T-helper 22 cell (primary cell): ENCODE data around the gene SIRT6.
A peak's percentile ranks its signal among the peaks of the same experiment; 100 is the strongest.
"Not testable (repeated sequence)": the region's sequence is repeated elsewhere in the genome, so short reads cannot be mapped to it uniquely, and the experiment has no call there.

Source experiments
- DNase-seq: peaks from one replicate; pipeline ENCODE4 v3.0.0-alpha.2; 2020; ENCODE audit warnings: low read depth

The SIRT6 gene

DNA sequence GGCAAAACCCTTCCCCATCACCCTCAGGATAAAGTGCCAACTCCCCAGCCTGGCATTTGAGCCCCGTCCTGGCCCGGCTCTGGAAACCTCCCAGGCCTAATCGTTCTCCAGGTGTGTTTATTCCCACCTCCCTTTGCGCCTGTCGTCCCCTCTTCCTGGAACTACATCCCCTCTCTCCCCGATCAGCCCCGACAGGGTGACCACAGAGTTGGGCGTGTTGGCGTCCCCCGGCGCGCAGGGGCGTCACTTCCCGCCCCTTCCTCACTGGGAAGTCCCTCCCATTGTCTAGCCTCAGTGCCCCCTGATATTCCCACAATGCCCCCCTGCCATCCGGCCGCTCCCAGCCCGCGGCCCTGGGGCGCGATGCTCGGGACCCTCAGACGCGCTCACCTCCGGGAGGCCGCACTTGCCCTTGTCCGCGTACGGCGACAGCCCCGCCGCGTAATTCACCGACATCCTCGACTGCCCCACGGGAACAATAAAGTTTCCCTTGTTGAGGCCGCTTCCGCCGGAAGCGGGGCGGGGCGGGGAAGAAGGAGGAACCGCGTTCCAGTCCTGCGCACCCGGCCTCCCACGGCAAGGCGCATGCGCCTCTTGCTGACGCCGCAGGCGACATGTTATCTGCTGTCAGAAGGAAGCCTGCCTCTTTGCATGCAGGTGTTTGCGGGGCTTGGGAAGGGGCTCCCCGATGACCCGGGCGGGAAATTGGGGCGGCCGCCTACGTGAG is at the start of gene SIRT6, which contains the start of gene ANKRD24:
TSS of gene SIRT6 (minus strand) at position 480 of the 727 bp plus-strand sequence. CDS start at position 456, 24 bp downstream.
TSS of gene ANKRD24 (plus strand) at position 606 of the 727 bp plus-strand sequence. CDS start 3,737 bp downstream, outside the sequence.
- DNase-seq: peak; percentile 93

DNA sequence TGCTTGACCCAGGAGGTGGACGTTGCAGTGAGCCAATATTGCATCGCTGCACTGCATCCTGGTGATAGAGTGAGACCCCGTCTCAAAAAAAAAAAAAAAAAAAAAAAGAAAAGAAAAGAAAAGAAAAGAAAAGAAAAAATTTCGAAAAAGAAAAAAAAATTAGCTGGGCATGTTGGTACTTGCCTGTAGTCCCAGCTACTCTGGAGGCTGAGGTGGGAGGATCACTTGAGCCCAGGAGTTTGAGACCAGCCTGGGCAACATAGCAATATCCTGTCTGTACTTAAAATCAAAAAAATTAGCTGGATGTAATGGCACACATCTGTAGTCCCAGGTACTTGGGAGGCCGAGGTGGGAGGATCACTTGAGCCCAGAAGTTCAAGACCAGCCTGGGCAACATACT is 49.8 kb upstream of the SIRT6 start:
- not testable (repeated sequence) for DNase-seq

DNA sequence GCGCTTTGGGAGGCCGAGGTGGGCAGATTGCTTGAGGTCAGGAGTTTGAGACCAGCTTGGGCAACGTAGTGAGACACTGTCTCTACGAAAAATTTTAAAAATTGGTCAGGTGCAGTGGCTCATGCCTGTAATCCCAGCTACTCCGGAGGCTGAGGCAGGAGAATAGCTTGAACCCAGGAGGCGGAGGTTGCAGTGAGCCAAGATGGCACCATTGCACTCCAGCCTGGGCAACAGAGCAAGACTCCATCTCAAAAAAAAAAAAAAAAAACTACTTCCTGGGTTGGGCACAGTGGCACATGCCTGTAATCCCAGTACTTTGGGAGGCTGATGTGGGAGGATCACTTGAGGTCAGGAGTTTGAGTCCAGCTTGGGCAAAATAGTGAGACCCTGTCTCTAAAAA is 49.2 kb upstream of the SIRT6 start:
- DNase-seq: not testable (repeated sequence)

DNA sequence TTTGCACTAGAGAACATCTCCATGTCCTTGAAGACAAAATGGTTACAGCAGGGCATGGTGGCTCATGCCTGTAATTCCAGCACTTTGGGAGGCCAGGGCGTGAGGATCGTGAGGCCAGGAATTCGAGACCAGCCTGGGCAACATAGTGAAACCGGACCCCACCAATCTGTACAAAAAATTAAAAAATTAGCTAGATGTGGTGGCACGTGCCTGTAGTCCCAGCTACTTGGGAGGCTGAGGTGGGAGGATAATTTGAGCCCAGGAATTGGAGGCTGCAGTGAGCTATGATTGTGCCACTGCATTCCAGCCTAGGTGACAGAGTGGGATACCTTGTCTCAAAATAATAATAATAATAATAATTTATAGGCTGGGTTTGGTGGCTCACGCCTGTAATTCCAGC is 47.9 kb upstream of the SIRT6 start:
- DNase-seq: not testable (repeated sequence)

DNA sequence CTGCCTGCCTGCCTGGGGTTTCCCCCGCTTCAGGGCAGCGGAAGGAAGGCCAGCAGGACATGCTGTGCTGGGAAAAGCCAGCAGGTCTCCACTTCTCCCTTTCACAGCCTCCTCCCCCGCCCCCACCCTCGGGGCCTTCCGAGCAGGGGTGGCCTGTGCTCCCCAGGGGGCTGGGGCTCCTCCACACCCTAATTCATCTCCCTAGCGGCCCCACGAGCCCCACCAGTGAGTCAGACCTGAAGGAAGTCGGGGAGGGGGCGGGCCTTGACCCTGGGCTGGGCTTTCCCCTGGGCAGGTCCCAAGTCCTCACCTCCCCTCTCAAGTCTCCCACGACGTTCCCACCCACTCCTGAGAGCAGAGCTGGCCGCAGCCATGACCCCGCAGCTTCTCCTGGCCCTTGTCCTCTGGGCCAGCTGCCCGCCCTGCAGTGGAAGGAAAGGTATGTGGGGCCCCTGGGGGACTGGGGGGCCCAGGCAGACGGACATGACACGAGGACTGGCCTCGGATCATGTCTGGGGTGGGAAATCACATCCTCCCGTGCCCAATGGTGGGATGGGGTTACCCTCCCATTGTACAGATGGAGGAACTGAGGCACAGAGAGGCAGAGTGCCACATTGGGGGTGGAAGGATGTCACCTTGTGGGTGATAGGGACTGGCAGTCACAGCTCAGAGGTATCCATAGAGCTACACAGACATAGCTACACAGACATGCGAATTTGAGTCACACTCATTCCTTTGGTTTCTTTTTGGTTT is 47.0 kb upstream of the SIRT6 start, which contains the start of gene EBI3:
TSS of gene EBI3 (plus strand) at position 345 of the 753 bp plus-strand sequence. CDS start at position 373, 28 bp downstream.
- DNase-seq: no peak

DNA sequence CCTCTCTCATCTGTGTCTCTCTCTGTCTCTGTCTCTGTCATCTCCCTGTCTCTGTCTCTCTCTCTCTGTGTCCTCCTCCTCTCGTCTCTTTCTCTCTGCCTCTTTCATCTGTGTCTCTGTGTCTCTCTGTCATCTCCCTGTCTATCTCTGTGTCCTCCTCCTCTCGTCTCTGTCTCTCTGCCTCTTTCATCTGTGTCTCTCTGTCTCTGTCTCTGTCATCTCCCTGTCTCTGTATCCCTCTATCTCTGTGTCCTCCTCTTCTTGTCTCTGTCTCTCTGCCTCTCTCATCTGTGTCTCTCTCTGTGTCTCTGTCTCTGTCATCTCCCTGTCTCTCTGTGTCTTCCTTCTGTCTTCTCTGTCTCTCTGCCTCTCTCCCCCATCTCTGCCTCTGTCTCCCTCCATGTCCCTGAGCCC is 46.4 kb upstream of the SIRT6 start:
- no peak for DNase-seq

DNA sequence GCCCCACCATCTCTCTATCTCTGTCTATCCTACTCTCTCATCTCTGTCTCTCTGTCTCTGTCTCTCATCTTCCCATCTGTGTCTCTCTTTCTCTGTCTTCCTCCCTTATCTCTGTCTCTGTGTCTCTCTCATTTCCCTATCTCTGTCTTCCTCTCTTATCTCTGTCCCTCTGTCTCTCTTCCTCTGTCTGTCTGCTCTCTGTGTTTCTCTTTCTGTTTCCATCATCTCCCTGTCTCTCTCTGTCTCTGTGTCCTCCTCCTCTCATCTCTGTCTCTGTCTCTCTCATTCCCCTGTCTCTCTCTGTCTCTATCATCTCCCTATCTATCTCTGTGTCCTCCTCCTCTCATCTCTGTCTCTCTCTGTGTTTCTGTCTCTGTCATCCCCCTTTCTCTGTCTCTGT is 45.4 kb upstream of the SIRT6 start:
- no peak for DNase-seq

DNA sequence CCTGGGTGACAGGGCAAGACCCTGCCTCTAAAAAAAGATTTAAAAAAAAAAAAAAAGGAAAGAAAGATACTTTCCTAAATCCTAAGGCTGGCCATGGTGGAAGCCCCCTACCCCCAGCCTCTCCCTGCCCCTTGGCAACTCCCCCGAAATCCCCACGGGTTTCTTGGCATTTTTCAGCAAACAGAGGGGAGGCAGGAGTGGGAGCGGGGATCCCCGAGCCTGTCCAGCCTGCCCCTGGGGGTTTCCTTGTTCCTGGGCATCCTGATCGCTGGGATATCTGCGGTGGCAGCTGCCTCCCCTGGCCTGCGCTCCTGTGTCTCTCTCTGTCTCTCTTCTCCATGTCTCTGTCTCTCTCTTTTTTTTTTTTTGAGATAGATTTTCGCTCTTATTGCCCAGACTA is 43.5 kb upstream of the SIRT6 start:
- DNase-seq: no peak

DNA sequence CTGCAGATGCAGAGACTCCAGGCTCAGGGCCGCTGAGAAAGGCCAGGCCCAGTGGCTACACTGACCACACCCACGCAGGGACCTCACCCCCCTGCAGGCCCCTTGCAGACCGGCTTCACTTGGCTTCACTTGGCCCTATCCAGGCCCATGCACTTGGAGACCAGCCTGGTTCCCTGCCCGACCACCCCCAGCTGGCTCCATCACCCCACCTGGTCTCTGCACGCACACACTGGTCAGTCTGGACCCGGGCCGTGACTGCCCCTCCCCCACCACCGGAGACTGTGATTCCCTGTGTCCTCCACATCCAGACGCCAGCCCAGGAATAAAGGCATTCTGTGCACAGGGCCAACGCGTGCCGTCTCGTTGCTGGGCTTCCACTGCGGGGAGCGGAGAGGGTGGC is 42.1 kb upstream of the SIRT6 start:
- DNase-seq: no peak

DNA sequence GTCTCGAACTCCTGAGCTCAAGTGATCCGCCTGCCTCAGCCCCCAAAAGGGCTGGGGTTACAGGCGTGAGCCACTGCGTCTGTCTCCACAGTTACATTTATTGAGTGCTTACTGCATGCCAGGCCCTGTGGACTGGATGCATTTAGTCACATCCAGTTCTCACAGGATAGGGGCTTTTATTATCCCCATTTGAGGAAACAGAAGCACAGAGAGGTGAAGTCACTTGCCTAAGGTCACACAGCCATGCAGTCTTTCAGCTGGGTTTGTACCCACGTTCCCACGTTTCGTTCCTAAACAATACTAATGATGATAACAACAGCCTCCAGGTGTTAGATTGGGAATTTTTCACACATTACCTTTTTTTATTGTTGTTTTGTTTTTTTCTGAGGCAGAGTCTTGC is 37.8 kb upstream of the SIRT6 start:
- no peak for DNase-seq

DNA sequence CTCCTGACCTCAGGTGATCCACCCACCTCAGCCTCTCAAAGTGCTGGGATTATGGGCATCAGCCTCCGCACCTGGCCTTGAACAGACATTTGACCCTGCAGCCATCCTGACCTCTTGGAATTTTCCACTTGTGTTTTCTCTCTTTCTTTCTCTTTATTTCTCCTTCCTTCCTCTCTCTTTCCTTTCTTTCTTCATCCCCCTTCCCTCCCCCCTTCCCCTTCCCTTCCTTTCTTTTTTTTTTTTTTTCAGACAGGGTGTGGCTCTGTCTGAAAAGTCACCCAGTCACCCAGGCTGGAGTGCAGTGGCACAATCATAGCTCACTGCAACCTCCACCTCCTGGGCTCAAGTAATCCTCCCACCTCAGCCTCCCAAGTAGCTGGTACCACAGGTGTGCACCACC is 36.2 kb upstream of the SIRT6 start:
- DNase-seq: not testable (repeated sequence)

DNA sequence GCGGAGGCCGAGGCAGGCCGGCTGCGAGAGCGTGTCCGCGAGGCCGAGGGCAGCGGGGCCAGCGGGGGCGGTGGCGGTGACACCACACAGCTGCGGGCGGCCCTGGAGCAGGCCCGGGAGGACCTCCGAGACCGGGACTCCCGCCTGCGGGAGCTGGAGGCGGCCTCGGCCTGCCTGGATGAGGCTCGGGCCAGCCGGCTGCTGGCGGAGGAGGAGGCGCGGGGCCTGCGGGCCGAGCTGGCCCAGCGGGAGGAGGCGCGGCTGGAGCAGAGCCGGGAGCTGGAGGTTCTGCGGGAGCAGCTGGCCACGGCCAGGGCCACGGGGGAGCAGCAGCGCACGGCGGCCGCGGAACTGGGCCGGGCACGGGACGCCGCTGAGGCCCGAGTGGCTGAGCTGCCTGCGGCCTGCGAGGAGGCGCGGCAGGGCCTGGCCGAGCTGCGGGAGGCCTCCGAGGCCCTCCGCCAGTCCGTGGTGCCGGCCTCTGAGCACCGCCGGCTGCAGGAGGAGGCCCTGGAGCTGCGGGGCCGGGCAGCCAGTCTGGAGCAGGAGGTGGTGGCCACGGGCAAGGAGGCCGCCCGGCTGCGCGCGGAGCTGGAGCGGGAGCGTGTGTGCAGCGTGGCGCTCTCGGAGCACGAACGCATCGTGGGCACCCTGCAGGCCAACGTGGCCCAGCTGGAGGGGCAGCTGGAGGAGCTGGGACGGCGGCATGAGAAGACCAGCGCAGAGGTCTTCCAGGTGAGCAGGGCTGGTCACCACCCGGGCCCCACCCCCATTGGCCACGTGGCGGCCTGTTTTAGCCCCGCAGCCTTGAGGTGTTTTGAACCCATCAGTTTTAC is 35.3 kb upstream of the SIRT6 start:
- no peak for DNase-seq

DNA sequence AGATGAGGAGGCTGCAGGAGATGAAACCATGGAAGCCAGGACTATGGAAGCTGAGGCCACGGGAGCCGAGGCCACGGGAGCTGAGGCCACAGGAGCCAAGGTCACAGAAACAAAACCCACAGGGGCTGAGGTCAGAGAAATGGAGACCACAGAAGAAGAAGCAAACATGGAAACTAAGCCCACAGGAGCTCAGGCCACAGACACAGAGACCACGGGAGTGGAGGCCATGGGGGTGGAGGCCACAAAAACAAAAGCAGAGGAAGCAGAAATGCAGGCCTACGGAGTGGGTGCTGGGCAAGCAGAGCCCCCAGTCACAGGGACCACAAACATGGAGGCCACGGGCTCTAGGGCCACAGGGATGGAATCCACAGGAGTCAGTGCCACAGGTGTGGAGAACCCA is 34.5 kb upstream of the SIRT6 start:
- DNase-seq: no peak

DNA sequence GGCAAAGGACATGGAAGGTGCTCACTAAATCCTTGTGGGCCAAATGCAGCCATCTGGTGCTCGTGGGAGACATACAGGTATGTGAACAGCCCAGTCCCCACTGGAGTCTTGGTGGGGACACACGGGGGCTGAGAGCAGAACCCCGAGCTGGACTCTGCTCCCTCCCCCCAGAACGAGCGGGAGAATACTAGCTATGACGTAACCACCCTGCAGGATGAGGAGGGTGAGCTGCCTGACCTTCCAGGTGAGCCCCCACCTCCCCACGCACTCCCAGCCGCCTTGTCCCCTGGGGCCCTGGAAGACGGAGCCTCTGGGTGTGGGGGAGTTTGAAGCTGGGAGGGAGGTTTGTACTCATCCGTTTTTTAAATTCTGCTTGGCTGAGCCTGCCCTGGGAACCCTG is 33.4 kb upstream of the SIRT6 start:
- no peak for DNase-seq

DNA sequence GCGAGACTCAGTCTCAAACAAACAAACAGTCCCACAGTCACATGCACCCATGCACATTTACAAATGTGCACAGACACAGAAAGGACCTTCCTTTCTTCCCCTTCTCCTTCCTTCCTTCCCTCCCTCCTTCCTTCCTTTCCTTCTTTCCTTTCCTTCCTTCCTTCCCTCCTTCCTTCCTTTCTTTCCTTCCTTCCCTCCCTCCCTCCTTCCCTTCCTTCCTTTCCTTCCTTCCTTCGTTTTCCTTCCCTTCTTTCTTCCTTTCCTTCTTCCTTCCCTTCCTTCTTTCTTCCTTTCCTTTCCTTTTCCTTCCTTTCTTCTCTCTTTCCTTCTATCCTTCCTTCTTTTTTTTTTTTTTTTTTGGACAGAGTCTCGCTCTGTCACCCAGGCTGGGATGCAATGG is 30.8 kb upstream of the SIRT6 start:
- no peak for DNase-seq

DNA sequence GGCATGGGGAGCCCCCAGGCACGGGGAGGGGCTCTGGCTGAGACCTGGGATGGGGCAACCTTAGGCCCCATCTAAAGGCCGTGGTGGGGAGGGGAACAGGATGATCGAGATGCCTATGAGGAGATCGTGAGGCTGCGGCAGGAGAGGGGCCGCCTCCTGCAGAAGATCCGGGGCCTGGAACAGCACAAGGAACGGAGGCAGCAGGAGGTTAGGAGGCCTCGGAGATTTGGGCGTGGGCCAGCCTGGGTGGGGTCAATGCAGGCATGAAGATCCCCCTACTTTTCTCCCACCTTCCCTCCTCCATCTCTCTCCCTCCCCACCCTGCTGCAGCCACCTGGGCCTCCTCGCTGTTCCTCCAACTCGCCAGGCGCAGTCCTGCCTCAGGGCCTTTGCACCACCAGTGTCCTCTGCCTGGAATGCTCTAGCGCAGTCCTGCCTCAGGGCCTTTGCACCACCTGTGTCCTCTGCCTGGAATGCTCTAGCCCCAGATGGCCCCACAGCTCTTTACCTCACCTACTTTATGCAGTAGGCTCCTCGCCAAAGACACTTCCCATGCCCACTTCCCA is 27.9 kb upstream of the SIRT6 start:
- no peak for DNase-seq

DNA sequence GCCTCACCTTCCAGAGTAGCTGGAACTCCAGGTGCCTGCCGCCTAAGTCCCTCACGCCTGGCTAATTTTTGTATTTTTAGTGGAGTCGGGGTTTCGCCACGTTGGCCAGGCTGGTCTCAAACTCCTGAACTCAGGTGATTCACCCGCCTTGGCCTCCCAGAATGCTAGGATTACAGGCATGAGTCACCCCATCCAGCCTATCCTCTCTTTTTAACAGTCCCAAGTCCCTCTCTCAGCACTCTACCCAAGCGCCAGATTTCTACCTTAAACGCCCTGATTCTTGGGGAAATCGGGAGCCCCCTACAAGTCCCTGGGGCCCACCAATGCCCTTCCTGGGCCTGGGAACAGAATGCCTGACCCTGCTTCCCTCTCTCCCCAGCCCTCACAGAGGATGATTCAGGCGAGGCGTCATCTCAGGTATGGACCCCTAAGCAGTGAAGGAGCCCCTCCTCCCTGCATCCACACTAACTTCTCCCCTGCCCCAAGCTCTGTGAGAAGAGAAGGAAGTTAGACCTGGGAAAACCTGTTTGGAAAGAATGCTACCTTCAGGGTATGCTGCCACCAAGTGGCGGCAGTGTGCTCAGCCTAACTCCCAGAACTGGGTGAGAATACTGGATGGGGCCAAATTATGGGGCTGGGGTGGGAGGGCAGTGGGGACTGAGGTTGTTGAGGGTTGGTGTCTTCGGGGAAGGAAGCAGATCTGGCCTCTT is 26.2 kb upstream of the SIRT6 start:
- DNase-seq: no peak

DNA sequence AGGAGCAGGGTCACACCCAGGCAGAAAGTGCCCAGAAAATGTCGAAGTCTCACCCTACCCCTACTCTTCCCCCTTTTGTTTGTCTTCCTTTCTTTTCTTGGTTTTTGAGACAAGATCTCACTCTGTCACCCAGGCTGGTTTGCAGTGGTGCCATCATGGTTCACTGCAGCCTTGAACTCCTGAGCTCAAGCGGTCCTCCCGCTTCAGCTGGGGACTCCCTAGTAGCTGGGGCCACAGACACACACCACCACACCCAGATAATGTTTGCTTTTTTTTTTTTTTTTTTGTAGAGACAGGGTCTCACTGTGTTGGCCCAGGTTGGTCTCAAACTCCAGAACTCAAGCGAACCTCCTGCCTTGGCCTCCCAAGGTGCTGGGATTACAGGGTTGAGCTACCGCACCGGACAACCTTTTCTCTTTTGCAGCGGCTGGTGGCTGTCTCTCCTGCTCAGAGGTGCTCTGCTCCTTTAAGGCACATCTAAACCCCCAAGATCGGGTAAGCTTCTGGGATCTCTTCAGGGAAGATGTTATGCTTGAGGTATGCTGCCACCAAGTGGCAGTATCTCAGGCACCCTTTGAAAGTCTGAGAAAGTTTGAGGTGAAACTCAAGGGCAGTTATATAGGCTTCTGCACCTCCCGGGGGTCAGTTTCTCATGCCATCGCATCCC is 24.6 kb upstream of the SIRT6 start:
- DNase-seq: no peak

DNA sequence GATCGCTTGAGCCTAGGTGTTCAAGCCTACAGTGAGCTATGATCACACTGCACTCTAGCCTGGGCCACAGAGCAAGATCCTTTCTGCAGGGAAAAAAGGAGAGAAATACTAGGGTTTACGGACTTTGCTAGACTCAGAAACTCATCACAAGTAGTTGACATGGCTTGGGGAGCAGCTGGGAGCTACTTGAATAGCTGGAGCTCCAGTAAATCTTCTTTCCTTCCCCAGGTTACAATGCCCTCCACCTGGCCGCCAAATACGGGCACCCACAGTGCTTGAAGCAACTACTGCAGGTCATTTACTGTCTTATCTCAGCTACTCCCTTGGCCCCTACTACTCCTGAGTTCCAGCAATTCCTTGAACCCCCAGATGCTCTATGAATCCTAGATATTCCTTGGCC is 19.4 kb upstream of the SIRT6 start:
- no peak for DNase-seq

DNA sequence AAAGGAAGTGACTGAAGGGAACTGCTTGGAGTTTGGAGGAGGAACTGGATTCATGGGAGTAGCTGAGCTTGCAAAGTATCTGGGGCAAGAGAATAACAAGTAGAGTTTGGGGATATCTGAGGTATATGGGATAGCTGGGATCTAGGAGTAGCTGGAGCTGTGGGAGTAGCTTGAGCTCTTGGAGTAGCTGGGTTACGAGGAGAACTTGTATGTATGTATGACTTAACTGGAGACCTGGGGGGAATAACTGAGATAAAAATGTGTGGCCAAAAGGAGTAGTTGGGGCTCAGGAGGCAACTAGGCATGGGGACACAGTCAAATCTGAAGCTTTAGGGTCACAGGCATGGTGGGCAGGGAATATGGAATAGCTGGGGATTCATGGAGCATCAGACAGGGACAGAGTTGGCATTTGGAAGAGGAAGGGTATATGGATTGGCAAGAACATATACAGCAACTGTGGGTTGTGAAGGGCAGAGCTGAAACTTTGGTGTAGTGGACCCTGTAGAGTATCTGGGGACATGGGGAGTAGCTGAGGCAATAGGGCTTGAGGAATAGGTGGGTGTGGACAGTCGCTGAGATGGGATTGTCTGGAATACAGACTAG is 18.7 kb upstream of the SIRT6 start:
- no peak for DNase-seq
